GM21367 (cell line): ENCODE results near the gene RELL2.
"Not testable (repeated sequence)": the region's sequence is repeated elsewhere in the genome, so short reads cannot be mapped to it uniquely, and the experiment has no call there.

ENCODE experiments used
- ATAC-seq: cut with Tn5 transposase; IDR thresholded peaks from one replicate; pipeline ENCODE4 v1.9.1; 2021; ENCODE audit not compliant: unreplicated experiment

Gene RELL2

GRCh38 chr5:141636413-141637122 lies at the start of gene RELL2, which contains the start of gene HDAC3:
TSS of gene RELL2 (plus strand) at chr5:141636997. CDS start at chr5:141638226, 1,229 bp downstream.
TSS of gene HDAC3 (minus strand) at chr5:141636849. CDS start at chr5:141636790, 59 bp downstream.
- ATAC-seq: peak; percentile 53

- ATAC-seq: no peak
These were observed 46.7 kb upstream of the RELL2 start for GRCh38 chr5:141590127-141590526.

GRCh38 chr5:141596867-141597266 lies 39.9 kb upstream of the RELL2 start:
- ATAC-seq: no peak

GRCh38 chr5:141597394-141597793 lies 39.4 kb upstream of the RELL2 start:
- ATAC-seq: no peak

GRCh38 chr5:141597814-141598213 lies 39.0 kb upstream of the RELL2 start:
- no peak for ATAC-seq

- ATAC-seq: peak; percentile 45
These were observed 38.1 kb upstream of the RELL2 start for GRCh38 chr5:141598391-141599345.

- no peak for ATAC-seq
These were observed 34.2 kb upstream of the RELL2 start for GRCh38 chr5:141602606-141603005.

GRCh38 chr5:141603923-141604717 lies 32.7 kb upstream of the RELL2 start:
- ATAC-seq: no peak

- ATAC-seq: peak; percentile 95
These were observed 31.1 kb upstream of the RELL2 start for GRCh38 chr5:141605523-141606277.

- ATAC-seq: no peak
These were observed 28.8 kb upstream of the RELL2 start for GRCh38 chr5:141608046-141608445.

- no peak for ATAC-seq
These were observed 28.2 kb upstream of the RELL2 start for GRCh38 chr5:141608557-141608956.

- ATAC-seq: no peak
These were observed 27.8 kb upstream of the RELL2 start for GRCh38 chr5:141609044-141609443.

GRCh38 chr5:141609921-141610320 lies 26.9 kb upstream of the RELL2 start:
- not testable (repeated sequence) for ATAC-seq

- no peak for ATAC-seq
These were observed 25.5 kb upstream of the RELL2 start for GRCh38 chr5:141611289-141611688.

GRCh38 chr5:141613344-141613743 lies 23.5 kb upstream of the RELL2 start:
- ATAC-seq: no peak

- ATAC-seq: no peak
These were observed 20.6 kb upstream of the RELL2 start for GRCh38 chr5:141615991-141616720.

GRCh38 chr5:141617128-141617527 lies 19.7 kb upstream of the RELL2 start:
- no peak for ATAC-seq

GRCh38 chr5:141617682-141618029 lies 19.1 kb upstream of the RELL2 start:
- no peak for ATAC-seq

GRCh38 chr5:141618030-141618803 lies 18.6 kb upstream of the RELL2 start:
- peak; percentile 15 for ATAC-seq
